ENCODE measurements around the gene RASSF10. TPM values are rescaled to one million over a fixed set of nuclear protein-coding genes. Genes with fewer than 3 reads are reported as not detected.

RASSF10 gene
- total RNA-seq, 4 donors from 2014 or later = 0.22 to 0.38 TPM; not detected in 2

GRCh38 chr11:13036235-13036634, 27.1 kb downstream of the RASSF10 start:
- no peak for TF ChIP-seq CTCF (IDR thresholded peaks at IDR 0.05; ENCODE audit: low read depth)

DNA sequence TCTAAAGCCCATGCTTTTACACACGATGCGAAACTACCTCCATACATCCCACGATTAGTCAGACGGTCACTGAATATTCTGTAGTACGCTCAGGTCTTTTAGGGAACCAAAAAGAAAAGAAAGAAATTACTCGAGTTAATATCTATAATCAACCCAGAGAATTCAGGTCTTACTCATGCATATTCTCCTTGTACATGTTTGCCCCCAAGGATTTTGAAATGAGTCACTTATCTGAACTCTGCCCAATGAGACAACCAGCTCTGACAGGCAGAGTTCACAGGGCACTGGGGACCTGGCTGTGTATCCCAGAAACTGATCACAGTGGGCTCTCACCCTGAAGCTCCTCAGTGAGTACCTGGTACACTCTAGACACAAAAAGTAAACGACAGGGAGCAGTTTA, 29.2 kb downstream of the RASSF10 start:
- no peak for TF ChIP-seq CTCF (IDR thresholded peaks at IDR 0.05; ENCODE audit: low read depth)

- no peak for TF ChIP-seq CTCF (IDR thresholded peaks at IDR 0.05; ENCODE audit: low read depth)
Measured at GRCh38 chr11:13039126-13039525, 30.0 kb downstream of the RASSF10 start.

DNA sequence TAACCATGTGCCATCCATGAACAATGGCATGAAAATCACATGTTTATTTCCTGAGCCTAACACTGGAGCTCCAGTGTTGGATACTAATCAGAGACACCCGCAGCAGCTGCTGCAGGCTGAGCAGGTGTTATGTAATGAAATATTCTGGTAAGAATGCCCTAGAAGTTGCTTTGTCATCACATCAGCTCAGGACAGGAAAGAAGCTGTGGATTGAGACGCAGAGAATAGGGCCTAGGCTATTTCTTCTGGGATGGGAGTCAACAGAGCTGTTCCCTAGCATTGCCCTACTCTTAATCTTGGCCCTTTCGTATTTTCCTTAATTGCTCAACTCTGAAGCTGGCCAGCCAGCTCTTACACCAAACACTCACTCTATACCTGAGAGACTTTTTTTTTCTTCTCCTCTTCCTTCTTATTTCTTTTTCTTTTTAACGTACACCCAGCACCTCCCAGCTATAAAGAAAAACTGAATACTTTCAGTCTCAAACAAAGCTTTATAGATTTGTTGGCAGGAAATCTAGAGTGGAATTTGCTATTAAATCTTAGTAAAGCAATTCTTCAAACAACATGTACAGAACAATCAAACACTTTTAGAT, 31.9 kb downstream of the RASSF10 start:
- TF ChIP-seq CTCF (IDR thresholded peaks at IDR 0.05; ENCODE audit: low read depth) = no peak

GRCh38 chr11:13042873-13043342, 33.8 kb downstream of the RASSF10 start:
- TF ChIP-seq CTCF (IDR thresholded peaks at IDR 0.05; ENCODE audit: low read depth) = no peak

DNA sequence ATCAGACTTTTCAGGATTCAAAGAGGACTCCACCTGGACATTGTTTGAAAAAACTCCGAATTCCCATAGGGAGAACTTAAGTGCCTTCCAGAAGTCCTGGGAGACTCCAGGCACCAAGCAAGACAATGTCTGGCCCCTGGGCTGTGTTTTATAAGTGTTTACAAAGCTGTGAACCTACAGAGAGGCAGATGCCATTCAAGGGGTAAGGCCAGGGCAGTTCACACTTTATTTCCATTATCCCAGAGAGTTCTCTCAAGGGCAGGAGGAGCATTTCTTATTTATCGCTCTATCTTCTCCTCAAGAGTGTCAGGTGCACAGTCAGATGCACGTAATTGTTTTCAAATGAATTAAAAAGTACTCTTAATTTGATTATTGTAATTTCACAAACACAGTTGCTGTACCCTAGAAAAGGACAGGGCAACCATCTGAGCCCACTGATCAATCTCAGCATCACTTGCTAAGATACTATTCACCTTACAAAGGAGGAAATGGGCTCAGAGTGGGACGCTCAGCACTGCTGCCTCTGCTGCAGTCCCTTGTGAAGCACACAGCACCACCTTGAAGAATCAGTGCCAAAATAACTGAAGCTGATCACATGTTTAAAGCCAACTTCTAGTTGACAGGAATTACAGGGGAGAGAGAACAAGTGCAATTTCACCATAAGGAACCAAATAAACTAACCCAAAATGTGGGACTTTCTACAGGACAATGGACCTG, 35.0 kb downstream of the RASSF10 start:
- TF ChIP-seq CTCF (IDR thresholded peaks at IDR 0.05; ENCODE audit: low read depth) = no peak

GRCh38 chr11:13045734-13046133, 36.6 kb downstream of the RASSF10 start:
- no peak for TF ChIP-seq CTCF (IDR thresholded peaks at IDR 0.05; ENCODE audit: low read depth)

Data from subcutaneous adipose tissue (tissue), 4 donors.